GM21360 (cell line): Measurements from ENCODE around the gene CELF1.

Experiments used
- ATAC-seq: cut with Tn5 transposase; IDR thresholded peaks from one replicate; pipeline ENCODE4 v1.9.1; 2021; ENCODE audit warnings: mild to moderate bottlenecking, moderate library complexity; ENCODE audit not compliant: unreplicated experiment

CELF1 gene

GRCh38 chr11:47488674-47489394 is 64.1 kb downstream of the CELF1 start:
- no peak for ATAC-seq

- no peak for ATAC-seq
These were observed 64.8 kb downstream of the CELF1 start for GRCh38 chr11:47488111-47488510.

DNA sequence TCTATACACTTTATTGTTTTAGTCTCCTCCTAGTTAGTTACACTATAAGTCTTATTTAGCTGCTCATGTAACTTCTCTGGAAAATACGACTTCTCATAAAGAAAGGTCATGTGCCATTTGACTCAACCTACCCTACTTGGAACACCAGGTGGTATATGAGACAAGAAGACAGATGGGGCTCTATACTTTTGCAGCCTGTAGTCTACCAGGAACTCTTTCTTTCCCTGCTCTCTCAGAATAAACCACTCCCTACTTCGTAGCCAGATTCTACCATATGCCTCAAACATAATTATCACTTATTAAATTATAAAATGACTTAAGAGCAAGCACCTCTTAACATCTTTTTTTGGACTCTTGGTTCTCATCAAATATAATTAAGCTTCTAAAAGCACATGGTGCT is 65.5 kb downstream of the CELF1 start:
- ATAC-seq, result no peak

GRCh38 chr11:47485107-47485506 is 67.8 kb downstream of the CELF1 start:
- ATAC-seq, result no peak

DNA sequence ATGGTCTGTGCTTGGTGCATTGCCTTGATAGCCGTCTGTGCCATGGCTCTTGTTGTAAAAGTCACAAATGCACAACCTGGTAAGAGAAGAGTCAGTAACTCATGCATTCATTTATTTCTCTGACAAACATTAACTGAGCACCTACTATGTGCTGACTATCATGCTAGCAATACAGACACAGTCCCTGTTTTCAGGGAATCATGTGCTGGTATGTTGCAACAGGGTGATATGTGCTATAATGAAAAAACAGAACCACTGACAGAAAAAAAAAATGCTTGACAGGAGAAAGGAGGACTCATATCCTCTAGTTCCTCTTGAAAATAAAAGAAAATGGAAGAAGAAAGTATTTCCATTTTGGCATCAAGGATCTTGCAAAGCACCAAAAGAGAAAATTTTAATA is 69.5 kb downstream of the CELF1 start:
- ATAC-seq, result no peak

DNA sequence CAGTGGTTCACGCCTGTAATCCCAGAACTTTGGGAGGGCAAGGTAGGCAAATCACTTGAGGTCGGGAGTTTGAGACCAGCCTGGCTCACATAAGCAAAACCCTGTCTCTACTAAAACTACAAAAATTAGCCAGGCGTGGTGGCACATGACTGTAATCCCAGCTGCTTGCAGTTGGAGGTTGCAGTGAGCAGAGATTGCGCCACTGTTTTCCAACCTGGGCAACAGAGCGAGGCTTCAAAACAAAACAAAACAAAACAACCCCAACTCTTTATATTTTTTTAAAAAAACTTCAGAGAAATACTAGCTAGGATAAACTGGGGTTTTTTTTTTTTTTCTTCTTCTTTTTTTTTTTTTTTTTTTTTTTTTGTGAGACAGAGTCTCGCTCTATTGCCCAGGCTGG is 72.2 kb downstream of the CELF1 start:
- ATAC-seq, result no peak

DNA sequence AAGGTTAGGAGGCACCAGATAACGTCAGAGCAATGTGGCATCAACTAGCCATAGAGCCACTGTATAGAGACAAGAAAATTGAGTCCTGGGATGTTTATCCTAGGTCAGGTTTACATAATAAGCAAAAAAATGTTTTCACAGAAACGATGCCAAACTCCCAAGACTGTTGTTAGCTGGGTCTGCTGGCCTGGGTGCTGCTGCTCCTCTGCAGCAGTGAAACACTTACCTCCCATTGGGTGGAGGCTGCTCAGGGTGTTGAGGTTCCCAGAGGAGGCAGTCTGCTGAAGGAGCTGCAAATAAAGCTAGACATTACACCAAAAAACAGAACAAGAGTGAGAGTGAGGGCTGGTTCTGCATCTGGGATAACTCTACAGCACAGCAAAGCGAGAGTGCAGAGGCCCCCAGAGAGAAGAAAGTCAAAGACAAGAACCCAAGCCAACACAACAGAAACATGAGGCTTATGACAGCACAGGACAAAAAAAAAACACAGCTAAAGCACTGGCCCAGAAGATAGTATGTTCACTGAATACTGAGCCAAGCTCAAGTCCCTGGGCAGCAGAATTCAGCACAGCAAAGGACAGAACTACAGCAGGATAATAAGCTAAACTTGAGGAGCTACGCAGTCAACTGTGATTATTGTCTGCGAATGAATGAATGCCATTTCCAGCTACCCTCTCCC is 74.1 kb downstream of the CELF1 start:
- no peak for ATAC-seq

DNA sequence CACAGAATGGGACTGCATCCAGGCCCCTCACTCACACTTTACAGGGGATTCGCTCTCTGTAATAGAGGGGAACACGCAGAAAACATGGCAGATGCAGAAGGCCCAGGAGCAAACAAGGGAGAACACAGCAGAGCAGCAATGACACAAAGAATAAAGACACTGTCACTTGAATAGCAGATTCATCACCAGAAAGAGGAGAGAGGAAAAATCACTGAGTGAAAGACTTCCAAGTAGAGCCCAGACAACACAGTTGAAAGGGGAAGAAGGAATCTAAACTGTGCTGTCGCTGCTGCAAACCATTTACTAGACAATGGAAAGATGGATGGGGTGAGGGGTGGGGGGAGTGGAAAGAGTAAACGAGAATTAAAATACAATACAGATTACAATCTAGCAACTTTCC is 75.2 kb downstream of the CELF1 start:
- ATAC-seq, result no peak

- no peak for ATAC-seq
These were observed 75.6 kb downstream of the CELF1 start for GRCh38 chr11:47477323-47477722.

- ATAC-seq, result no peak
These were observed 82.3 kb downstream of the CELF1 start for GRCh38 chr11:47470671-47471070.

GRCh38 chr11:47469361-47470179 is 83.4 kb downstream of the CELF1 start:
- ATAC-seq, result no peak

DNA sequence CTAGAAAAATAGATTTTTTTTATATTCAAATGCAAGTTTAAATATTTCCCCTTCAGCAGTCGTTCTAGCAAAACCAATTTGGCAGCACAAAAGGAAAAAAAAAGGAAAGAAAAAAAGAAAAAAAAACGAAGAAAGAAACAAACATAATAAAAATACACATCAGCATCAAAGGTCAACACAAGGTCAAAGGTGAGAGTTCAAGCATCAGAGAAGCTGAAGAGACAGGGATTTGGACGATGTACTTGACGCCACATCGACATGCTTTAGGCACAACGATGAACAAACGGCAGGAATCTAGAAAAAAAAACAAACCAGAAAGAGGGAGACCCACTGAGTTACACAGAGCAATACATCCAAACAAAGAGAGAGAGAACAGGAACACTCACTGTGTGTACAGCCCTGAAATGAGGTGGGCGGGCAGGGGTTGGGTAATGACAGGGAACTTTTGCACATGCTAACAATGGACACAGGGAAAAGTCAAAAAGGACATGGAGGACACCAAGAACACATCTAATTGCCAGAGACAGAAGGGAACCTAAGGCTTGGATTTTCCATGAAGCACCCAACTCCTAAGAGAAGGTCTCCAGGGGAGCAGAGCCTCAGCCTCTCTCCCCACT is 84.2 kb downstream of the CELF1 start:
- no peak for ATAC-seq

DNA sequence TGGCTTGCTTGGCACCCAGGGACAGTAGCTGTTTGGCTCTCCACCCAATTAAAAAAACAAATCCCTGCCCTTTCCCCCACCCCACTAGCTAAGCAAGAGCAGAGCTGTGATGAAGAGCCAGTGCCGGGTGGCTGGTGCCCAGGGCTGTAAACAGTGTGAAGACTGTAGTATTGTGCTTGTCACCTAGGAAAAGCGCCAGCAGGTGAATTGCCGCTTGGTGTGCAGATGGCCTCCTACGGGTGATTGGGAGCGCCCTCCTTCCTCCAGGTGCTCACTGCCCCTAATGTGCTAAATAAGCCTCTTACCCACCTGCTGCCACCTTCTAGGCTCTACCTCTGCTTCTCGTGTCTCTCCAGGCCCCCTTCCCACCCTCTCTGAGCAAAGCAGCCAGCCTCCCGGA is 85.6 kb downstream of the CELF1 start:
- no peak for ATAC-seq

GRCh38 chr11:47466701-47467250 is 86.2 kb downstream of the CELF1 start:
- no peak for ATAC-seq

- no peak for ATAC-seq
These were observed 86.7 kb downstream of the CELF1 start for GRCh38 chr11:47466201-47466600.

DNA sequence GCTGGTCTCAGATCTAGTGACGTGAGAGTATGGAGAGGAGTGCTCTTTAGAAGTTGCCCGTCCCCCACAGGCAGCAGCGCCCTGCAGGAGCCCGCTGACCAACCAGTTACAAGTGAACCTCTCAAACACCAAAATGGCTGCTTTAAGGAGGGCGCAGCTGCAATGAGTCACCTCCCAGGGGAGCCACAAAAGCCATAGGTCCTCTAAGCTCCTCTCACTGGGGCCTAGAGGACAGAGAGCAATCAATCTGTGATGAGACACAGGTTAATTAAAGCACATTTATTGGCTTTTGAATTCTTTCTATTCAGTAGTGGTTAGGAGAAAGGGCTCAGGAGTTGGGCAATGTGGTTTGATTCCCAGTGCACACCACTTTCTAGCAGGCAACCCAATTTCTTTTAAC is 88.4 kb downstream of the CELF1 start:
- ATAC-seq, result no peak

GRCh38 chr11:47461876-47462275 is 91.1 kb downstream of the CELF1 start:
- ATAC-seq, result no peak

DNA sequence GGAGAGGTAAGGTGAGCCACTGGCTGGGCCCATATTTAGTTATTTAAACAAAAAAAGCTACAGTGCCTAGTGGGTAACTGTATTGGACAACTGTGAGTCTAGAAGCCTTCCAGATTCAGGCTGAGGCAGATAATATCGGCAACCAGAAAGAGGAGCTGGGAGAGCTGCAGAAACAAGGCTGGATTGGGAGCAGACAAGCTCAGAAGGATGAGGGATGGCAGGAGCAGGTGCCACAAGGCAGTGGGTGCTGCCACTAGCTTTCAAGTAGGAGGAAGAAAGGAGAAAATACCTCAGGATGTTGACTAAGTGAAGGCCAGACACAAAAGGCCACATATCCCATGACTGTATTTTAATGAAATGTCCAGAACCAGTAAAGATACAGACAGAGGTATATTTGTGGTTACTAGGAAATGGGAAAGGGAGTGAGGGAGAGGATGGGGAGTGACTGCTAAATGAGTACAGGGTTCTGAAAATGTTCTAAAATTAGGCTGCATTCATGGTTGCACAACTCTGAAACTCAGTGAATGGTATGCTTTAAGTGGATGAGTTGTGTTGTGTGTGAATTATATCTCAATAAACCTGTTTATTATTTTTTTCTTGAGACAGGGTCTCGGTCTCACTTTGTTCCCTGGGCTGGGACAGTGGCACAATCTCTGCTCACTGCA is 92.2 kb downstream of the CELF1 start:
- no peak for ATAC-seq

DNA sequence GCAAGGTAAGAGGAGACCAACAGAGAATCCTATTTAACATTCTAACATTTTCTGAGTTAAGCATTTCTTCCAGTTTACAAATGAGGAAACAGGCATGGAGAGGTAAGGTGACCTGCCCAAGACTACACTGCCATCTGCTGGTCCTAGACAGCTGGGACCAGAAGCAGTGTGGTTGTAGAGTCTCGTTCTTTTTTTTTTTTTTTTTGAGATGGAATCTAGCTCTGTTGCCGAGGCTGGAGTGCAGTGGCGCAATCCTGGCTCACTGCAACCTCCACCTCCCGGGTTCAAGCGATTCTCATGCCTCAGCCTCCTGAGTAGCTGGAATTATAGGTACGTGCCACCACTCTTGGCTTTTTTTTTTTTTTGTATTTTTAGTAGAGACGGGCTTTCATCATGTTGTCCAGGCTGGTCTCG is 98.7 kb downstream of the CELF1 start:
- peak; percentile 68 for ATAC-seq

DNA sequence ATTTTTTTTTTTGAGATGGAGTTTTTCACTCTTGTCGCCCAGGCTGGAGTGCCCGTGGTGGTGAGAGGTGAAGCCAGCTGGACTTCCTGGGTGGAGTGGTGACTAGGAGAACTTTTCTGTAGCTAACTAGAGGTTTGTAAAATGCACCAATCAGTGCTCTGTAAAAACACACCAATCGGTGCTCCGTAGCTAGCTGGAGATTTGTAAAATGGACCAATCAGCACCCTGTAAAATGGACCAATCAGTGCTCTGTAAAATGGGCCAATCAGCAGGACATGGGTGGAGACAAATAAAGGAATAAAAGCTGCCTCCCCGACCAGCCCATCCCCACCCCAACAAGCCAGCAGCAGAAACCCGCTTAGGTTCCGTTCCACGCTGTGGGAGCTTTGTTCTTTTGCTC is 99.6 kb downstream of the CELF1 start:
- ATAC-seq, result no peak

- ATAC-seq, result no peak
These were observed 100.9 kb downstream of the CELF1 start for GRCh38 chr11:47451990-47452389.
